GM10248 (cell line): ENCODE measurements around the gene SCLT1.

Experiments
- CTCF ChIA-PET: fragments of 300-600 bp; sonication (Branson Sonifier 250); formaldehyde crosslinking; extraction: SDS; loops from one replicate; lab custom pipeline; 2021; ENCODE audit warnings: antibody characterized with exemption; lab: Yijun Ruan, JAX
- POLR2A ChIA-PET: fragments of 350-650 bp; sonication (Branson Sonifier 250); formaldehyde crosslinking; extraction: SDS; loops from one replicate; lab custom pipeline; 2020; ENCODE audit warnings: antibody characterized with exemption; lab: Yijun Ruan, JAX
- DNase-seq: peaks from one replicate; pipeline ENCODE4 v3.0.0; 2012; ENCODE audit errors: extremely low spot score
- TF ChIP-seq, protein P1 (sequence below): IDR thresholded peaks from 2 replicates; pipeline ENCODE4 v1.5.1; 2012; ENCODE audit warnings: mild to moderate bottlenecking, low read depth; ENCODE audit errors: extremely low read depth, missing control alignments, control extremely low read depth

SCLT1 gene

DNA sequence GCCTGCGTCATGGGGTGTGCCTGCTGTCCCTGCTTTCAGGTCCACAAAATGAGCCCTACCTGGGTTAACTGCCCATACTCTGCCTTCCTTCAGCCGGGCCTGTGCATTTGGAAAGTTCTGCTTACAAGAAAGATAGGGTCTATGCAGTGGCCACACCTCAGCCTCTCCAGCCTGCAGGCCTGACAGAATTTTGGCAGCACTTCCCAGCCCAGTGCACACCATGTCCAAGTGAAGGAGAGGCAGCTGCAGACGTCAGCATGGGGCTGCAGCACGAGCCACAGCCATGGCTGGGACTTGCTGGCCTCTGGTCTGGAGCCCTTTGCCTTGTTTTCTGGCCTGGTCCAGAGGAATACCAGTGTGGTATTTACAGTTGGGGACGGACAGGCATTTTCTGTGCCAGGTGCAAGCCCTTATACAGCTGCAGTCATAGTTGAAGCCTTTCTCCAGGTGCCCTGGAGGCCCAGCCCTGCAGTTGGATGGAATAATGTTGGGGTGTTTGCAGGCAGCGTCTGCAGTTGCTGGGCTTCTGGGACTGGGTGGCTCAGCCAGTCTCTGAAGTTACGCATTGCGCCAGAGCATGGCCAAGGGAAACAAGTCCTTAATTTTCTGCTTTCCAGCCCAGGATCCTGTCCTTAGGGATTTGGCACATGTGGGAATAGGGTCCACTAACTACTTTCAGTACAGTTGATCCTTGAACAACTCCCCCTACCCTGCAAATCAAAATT, 257.7 kb downstream of the SCLT1 start:
- CTCF ChIA-PET = interaction anchor here (1.2 kb wide), 1 partner anchor 56 kb away, joined by 3 read pairs; no protein-coding TSS in a partner anchor
- POLR2A ChIA-PET = no interaction called here

More for the DNA sequence above, 257.7 kb downstream of the SCLT1 start:
- TF ChIP-seq, protein P1, sequence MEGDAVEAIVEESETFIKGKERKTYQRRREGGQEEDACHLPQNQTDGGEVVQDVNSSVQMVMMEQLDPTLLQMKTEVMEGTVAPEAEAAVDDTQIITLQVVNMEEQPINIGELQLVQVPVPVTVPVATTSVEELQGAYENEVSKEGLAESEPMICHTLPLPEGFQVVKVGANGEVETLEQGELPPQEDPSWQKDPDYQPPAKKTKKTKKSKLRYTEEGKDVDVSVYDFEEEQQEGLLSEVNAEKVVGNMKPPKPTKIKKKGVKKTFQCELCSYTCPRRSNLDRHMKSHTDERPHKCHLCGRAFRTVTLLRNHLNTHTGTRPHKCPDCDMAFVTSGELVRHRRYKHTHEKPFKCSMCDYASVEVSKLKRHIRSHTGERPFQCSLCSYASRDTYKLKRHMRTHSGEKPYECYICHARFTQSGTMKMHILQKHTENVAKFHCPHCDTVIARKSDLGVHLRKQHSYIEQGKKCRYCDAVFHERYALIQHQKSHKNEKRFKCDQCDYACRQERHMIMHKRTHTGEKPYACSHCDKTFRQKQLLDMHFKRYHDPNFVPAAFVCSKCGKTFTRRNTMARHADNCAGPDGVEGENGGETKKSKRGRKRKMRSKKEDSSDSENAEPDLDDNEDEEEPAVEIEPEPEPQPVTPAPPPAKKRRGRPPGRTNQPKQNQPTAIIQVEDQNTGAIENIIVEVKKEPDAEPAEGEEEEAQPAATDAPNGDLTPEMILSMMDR = no peak
- DNase-seq = no peak
